Stimulated activated CD8-positive, alpha-beta memory T cell treated with anti-CD3 and anti-CD28 coated beads, Interleukin-7, amount 100 ng/mL, for 24 hours (primary cell): ENCODE data around the gene UROS.

Experiments used
- DNase-seq: peaks from one replicate; pipeline ENCODE4 v3.0.0-alpha.2; 2020; ENCODE audit warnings: low read depth

UROS gene

GRCh38 chr10:125836746-125837145, 13.7 kb upstream of the UROS start:
- no peak for DNase-seq

DNA sequence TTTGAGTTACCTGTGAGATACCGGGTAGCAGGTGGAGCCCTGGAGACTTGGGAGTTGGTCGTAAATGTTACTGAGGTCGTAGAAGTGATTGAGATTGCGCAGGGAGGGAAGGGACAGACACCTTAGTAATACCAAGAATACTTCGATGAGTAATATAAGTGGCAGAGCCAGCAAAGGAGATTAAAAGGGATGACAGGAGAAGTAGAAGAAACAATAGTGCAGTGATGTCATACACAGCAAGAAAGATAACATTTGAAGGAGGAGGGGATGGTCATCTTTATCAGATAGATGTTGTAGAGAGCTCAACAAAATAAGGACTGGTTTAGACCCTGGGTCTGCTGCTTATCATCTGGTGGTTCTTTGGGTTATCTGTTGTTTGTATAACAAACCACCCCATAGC, 5.3 kb upstream of the UROS start:
- DNase-seq: no peak

GRCh38 chr10:125827133-125827532, 4.1 kb upstream of the UROS start:
- DNase-seq: no peak

DNA sequence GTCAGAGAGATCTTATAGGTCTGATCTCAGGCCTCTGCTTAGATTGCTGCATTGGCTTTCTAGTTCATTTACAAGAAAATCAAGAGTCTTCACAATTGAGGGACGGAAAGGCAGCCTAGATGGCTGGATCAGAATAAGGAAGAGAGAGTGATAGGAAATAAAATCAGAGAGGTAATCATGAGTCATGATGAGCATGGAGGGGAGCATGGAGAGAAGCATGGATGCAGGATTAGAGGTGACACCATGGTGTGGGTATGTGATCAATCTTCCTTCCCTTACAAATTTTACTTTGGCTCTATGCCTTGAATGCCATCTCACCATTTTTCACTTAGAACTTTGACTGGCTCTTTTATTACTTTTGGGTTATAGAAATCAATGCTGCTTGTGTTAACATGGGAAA, 1.7 kb upstream of the UROS start:
- DNase-seq: no peak

DNA sequence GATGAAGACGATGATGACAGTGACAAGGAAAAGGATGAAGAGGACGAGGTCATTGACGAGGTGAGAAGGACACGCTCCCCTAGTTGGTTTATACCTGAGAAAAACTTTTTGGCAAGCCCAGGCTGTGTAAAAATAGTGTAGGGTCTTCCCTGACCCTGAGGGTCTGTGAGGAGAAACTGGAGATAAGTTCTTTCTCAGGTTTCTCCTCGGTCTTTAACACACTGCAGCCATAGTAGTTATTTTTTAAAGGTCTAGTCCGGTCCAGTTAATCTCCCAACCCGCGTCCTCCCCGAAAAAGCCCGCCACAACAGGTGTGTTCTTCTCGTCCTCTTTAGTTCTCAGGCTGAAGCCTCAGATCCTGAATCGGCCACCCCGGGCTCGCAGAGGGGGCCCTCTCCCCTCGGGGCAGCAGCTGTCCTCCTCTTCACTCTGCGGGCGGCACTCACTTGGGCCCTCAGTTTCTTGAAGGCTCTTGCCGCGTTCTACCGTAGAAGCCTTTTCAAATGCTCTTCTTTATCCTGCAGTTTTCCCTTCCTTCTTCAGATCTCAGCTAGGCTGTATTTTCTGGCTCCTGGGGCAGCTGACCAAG, 699 bp upstream of the UROS start:
- no peak for DNase-seq

- no peak for DNase-seq
These were observed 2.4 kb downstream of the UROS start for GRCh38 chr10:125820701-125821100.

DNA sequence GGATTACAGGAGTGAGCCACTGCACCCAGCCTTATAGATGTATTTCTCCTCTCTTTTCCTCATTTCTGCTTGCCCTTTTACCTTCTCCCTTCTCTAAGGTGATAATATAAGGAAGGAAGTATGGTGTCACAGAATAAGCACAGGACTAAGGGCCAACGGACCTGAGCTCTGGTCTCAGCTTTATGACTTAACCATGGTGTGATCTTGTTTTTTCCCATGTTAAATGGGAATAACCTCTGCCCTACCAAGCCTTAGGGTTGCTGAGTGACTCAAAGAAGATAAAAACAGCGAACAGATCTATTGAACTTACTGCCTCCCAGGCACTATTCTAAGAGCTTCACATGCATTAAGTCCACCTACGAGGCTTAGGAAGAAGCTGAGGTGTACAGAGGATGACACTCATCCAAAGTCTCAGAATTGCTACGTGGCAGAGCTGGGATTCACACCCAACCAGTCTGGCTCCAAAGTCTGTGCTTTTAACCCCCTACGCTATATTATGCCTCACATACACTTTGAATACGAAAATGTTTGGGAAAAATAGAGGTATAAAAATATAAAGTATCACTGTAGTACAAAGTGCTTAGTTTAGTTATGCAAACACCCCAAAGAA, 5.6 kb downstream of the UROS start:
- DNase-seq: no peak

DNA sequence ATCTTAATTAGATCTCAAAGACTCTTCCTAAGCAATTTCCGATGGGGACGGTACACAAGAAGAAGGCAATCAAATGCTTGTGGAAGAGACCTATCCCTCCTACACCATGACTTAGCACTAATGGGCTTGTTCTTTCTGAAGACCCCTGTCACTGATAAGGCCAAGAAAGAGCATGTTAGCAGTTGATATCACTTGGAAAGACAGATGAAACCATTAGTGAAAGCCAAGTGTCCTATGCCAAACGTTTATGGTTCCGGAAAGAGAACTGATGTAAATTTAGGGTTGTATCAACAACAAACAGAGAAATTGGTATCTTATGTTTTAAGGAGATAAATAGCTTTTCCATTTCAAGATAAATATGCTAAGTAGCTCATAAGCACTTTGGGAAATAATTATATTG, 6.5 kb downstream of the UROS start:
- no peak for DNase-seq

DNA sequence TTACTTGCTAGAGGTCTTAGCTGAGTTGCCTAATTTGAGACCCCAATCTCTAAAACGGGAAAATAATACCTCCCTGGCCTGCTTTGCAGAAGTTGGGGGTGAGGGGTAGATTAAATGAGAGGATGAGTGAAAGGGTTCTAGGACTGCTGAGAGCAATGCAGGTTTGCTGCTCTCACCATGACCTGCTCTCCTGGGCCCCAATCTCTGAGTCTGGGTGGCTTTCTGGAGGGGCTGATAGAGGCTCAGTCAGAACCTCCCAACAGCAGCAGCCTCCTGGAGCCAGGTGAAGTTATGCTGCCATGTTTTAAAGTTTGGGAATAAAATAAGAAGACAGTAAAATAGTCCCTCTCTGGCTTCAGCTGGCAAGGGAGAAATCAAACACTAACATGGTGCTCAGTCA, 7.3 kb downstream of the UROS start:
- DNase-seq: no peak

DNA sequence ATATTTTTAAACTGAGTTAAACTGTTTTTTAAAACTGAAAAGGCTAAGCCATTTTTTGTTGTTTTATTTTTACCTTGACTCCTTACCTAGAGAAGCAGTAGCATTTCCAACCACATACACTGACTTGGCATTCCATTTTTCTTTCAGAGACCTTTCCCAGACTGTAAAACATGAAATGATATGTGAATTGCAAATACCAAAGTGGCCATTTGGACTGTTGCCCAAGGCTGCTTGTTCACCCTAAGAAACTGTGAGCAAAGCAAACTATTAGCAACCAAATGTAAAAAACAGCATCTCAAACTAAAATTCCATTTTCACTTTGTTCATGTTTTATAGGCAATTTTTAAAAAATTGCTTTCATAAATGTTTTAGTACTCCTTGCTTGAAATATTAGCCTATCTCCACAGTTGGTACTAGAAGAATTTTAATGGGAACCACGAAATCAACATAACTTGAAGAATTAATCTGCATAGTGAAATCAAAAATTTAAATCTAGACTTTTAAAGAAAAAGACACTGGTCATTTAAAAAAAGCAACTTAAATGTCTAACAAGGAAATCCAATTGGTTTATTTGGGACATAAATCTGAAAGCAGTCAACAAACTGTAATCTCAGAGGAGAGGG, 10.8 kb downstream of the UROS start:
- no peak for DNase-seq

DNA sequence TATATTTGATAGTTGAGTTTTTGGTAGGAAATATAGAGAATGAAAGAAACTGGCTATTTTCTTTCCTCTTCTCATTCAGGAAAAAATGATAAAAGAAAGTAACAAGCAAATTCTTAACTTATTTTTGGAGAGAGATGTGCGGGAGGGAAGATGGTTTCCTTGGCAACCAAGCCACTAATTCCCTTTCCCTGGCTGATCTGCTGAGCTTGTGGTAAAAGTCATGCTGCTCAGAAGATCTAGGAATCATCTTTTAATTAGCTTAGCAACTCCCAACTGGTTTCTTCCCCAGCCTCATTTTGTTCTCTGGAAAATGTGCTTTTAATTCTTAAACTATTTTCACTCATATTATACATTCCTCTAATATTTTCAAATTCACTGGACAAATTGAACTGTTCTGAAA, 11.8 kb downstream of the UROS start:
- no peak for DNase-seq

GRCh38 chr10:125808047-125808446, 15.0 kb downstream of the UROS start:
- no peak for DNase-seq

DNA sequence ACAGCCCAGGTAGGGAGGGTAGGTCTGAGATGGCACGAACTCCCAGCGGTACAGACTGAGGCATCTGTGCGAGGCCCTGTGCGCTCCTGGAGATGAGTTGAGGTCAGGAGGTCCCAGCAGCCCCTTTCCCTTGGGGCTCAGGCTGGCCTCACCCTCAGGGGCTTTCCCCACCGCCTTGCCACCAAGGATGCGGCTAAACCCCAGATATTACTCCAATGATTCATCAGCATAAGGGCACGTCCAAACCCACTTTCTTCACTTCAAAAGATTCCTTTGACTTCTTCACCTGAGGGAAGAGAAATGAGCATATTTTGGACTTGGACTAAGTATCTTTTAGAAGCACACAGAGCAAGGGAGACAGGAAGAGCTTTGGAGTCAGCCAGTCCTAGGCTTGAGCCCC, 20.3 kb downstream of the UROS start:
- DNase-seq: no peak

GRCh38 chr10:125802131-125802530, 20.9 kb downstream of the UROS start:
- DNase-seq: no peak

GRCh38 chr10:125801574-125801973, 21.5 kb downstream of the UROS start:
- DNase-seq: no peak

- no peak for DNase-seq
These were observed 23.4 kb downstream of the UROS start for GRCh38 chr10:125799451-125800182.

- DNase-seq: no peak
These were observed 24.9 kb downstream of the UROS start for GRCh38 chr10:125797994-125798662.

GRCh38 chr10:125797424-125797823, 25.6 kb downstream of the UROS start:
- DNase-seq: no peak

GRCh38 chr10:125795637-125796190, 27.3 kb downstream of the UROS start:
- DNase-seq: no peak

- no peak for DNase-seq
These were observed 27.9 kb downstream of the UROS start for GRCh38 chr10:125795128-125795527.

DNA sequence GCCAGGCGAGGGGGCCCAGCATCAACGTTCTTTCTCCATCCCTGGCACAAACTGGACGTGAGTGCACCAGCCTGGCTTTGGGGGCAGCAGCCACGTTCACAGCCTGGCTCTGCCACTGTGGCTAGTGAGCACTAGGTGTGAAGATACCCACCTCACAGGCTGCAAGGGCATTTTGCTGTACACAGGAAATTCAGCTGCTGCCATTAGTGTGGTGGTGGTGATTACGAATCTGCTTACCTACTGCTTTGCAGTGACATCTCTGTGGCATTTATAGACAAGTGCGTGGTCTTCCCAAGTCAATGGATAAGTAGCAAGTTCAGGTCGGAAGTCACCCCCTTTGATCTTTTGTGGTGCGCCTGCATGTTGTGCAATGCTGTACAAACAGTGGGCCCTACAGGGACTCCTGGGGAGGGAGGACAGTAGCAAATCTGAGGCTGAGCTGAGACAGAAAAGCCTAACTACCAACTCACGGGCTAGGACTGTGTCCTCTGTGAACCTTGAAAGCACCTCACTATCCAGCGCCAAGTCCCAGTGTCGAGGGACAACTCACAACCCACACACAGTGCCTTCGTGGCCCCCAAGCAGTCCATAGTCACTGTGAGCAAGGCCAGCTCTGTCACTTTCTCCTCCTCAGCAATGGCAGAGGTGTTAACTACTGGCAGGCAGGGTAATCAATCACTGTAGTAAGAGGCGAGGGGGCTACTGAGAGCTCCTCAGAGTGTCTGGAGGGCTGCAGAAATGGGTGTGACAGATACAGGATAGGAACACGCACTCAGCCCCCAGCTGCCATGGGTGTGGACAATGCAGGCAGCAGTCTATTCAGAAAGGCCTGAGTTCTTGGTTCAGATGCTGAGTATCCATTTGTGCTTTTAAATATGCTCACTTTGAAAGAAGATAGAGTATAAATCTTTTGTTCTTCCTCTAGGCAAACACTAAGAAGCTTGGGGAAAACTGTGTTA, 30.4 kb downstream of the UROS start:
- no peak for DNase-seq
